K562 (cell line): ENCODE data around the gene NUDT14. TPM values are rescaled to one million over a fixed set of nuclear protein-coding genes. Genes with fewer than 3 reads are reported as not detected.

Source experiments
- ATAC-seq: fragments of 200-7000 bp; cut with Tn5 transposase; 3 replicates; pipeline ENCODE4 v1.9.1; 2020; ENCODE audit warnings: moderate library complexity
- BruUV-seq: library from RNA; stranded (reverse); fragments of 400-500 nt; replicated peaks from 2 replicates; lab custom pipeline; 2021; lab: Mats Ljungman, UMichigan
- CTCF ChIA-PET: fragments of 300-600 bp; formaldehyde crosslinking; extraction: SDS; loops from one replicate; lab custom pipeline; 2021; ENCODE audit warnings: low intra/inter-chr PET ratio; lab: Yijun Ruan, JAX
- POLR2A ChIA-PET: fragments of 300-600, 350-650 bp; sonication (Branson Sonifier 250); formaldehyde crosslinking; extraction: SDS; loops from one replicate; lab custom pipeline; 2021; ENCODE audit warnings: antibody characterized with exemption, inconsistent platforms; lab: Yijun Ruan, JAX
- DNase-seq, 4 experiments: peaks; one replicate each; pipeline versions ENCODE4 v3.0.0 to v3.0.0-alpha.2; 2011 to 2018; ENCODE audit warnings: low spot score in 3 of 4, mixed read lengths in 3 of 4; ENCODE audit errors: extremely low read depth in 1 of 4
- FAIRE-seq: peaks from 2 replicates; lab custom pipeline; 2011; peaks lifted over from hg19 to GRCh38; lab: Jason Lieb, UNC
- H2AFZ ChIP-seq: 2 replicates; pipeline ENCODE4 v1.6.0; 2011; ENCODE audit warnings: low read depth, low read length, control low read depth, inconsistent platforms
- H3K27ac ChIP-seq: fragments of 200-600 bp; 3 replicates; pipeline ENCODE4 v1.8.0; 2011; ENCODE audit warnings: low read depth, mild to moderate bottlenecking, control low read depth, inconsistent platforms, low read length, moderate library complexity, mixed read lengths; ENCODE audit errors: extremely low read depth
- H3K27me3 ChIP-seq, 2 experiments: fragments of 300-600 bp in 1 of 2; 2 replicates in 1 of 2; 3 replicates in 1 of 2; pipeline versions ENCODE4 v1.6.0 to v1.8.0; 2011; ENCODE audit warnings: inconsistent platforms in 2 of 2, low read length in 2 of 2, mild to moderate bottlenecking in 1 of 2, mixed read lengths in 1 of 2, moderate library complexity in 1 of 2; ENCODE audit not compliant: control insufficient read depth in 2 of 2, insufficient read depth in 2 of 2
- H3K36me3 ChIP-seq: fragments of 300-600 bp; 3 replicates; pipeline ENCODE4 v1.8.0; 2011; ENCODE audit warnings: mild to moderate bottlenecking, low read length, inconsistent platforms; ENCODE audit not compliant: control insufficient read depth, insufficient read depth
- H3K4me1 ChIP-seq, 2 experiments: fragments of 200-600 bp in 1 of 2; replicated peaks in 1 of 2; 2 replicates in 1 of 2; 3 replicates in 1 of 2; pipeline versions ENCODE4 v1.5.1 to v1.8.0; 2011; ENCODE audit warnings: inconsistent platforms in 2 of 2, low read length in 2 of 2, mild to moderate bottlenecking in 1 of 2, mixed read lengths in 1 of 2, moderate library complexity in 1 of 2; ENCODE audit not compliant: control insufficient read depth in 2 of 2, insufficient read depth in 2 of 2
- H3K4me2 ChIP-seq: 2 replicates; pipeline ENCODE4 v1.6.1; 2011; ENCODE audit warnings: low read length, control low read depth, inconsistent platforms, mixed read lengths; ENCODE audit not compliant: insufficient read depth
- H3K4me3 ChIP-seq: fragments of 200-600 bp; sonication (generic), shearing (Covaris generic); 2 replicates; pipeline ENCODE4 v1.5.1; 2016; ENCODE audit warnings: control low read depth, inconsistent platforms
- H3K79me2 ChIP-seq: fragments of 200-600 bp; 3 replicates; pipeline ENCODE4 v1.8.0; 2011; ENCODE audit warnings: low read length, inconsistent platforms; ENCODE audit not compliant: control insufficient read depth, insufficient read depth
- H3K9ac ChIP-seq, 2 experiments: 2 replicates each; pipeline versions ENCODE4 v1.6.0 to v1.6.1; 2011; ENCODE audit warnings: low read depth in 2 of 2, low read length in 2 of 2, control low read depth in 1 of 2, inconsistent platforms in 1 of 2, mild to moderate bottlenecking in 1 of 2, mixed read lengths in 1 of 2; ENCODE audit not compliant: insufficient read depth in 1 of 2
- H3K9me1 ChIP-seq: one replicate; pipeline ENCODE4 v1.6.0; 2011; ENCODE audit warnings: inconsistent platforms, mild to moderate bottlenecking, low read length, moderate library complexity; ENCODE audit not compliant: control insufficient read depth, insufficient read depth
- H3K9me3 ChIP-seq: replicated peaks from 2 replicates; pipeline ENCODE4 v1.5.1; 2011; ENCODE audit warnings: low read depth, low read length, inconsistent platforms; ENCODE audit not compliant: control insufficient read depth, insufficient read depth
- H4K20me1 ChIP-seq: replicated peaks from 2 replicates; pipeline ENCODE4 v1.6.1; 2011; ENCODE audit warnings: low read length, inconsistent platforms, mixed read lengths; ENCODE audit not compliant: control insufficient read depth, insufficient read depth
- KDM5B ChIP-seq: fragments of 200-600 bp; sonication (generic); IDR thresholded peaks from 2 replicates; pipeline ENCODE4 v1.6.1; 2012; ENCODE audit warnings: low read depth, mild to moderate bottlenecking, moderate library complexity, low read length, control low read depth, inconsistent platforms; ENCODE audit not compliant: insufficient replicate concordance
- SIN3A ChIP-seq, 2 experiments: fragments of 150-350 bp in 1 of 2; IDR thresholded peaks; 2 replicates each; pipeline ENCODE4 v1.6.1; 2011 to 2016; ENCODE audit warnings: borderline replicate concordance in 2 of 2, low read depth in 2 of 2, low read length in 2 of 2, mild to moderate bottlenecking in 2 of 2, moderate library complexity in 2 of 2; ENCODE audit not compliant: control insufficient read depth in 1 of 2
- TAL1 ChIP-seq: fragments of 450-650 bp; IDR thresholded peaks from 2 replicates; pipeline ENCODE4 v1.6.1; 2016; ENCODE audit warnings: mild to moderate bottlenecking
- WGBS: fragments of 100-300 bp; shearing (Covaris generic); methylation state at CpG from one replicate; pipeline ENCODE4 v1.1.6; 2016; ENCODE audit warnings: low coverage, mixed read lengths; ENCODE audit not compliant: insufficient coverage; ENCODE audit errors: missing lambda C conversion rate; 5-methylcytosine and 5-hydroxymethylcytosine counted together
- in situ Hi-C: fragments of 300-500 bp; cut with MboI; formaldehyde crosslinking; loops from 4 replicates; pipeline ENCODE4 v1.15.0; 2018; ENCODE audit warnings: inconsistent platforms, mixed read lengths
- intact Hi-C: fragments of 100-400 bp; cut with micrococcal nuclease; formaldehyde crosslinking; loops from 2 replicates; pipeline ENCODE4 v1.14.2; 2022
- polyA plus RNA-seq, 8 experiments: library from polyadenylated mRNA; depleted of rRNA in 4 of 8; stranded (reverse) in 5 of 8; unstranded in 3 of 8; fragments of >200 nt; fragmentation: Nextera tagmentation in 2 of 8; fragmentation: Illumina TruSeq in 1 of 8; extraction: Ambion mirVana in 2 of 8; extraction: Trizol in 1 of 8; gene quantifications; 2 replicates each; pipeline versions ENCODE4 v1.2.1 to v1.2.3, GENCODE V29; 2011 to 2014; ENCODE audit warnings: inconsistent platforms in 1 of 8, missing spikeins in 1 of 8
- total RNA-seq, 7 experiments: library from RNA; depleted of rRNA in 6 of 7; stranded (reverse); fragments of >200 nt in 6 of 7; fragmentation: Illumina TruSeq in 2 of 7; extraction: Trizol in 2 of 7; gene quantifications; 2 replicates each; pipeline versions ENCODE4 v1.2.1 to v1.2.3, GENCODE V29; 2011 to 2021; ENCODE audit warnings: low replicate concordance in 1 of 7

Gene NUDT14
- total and polyA plus RNA-seq, 9 of the 15 experiments (the other 6 are each of a cell fraction or from before 2014, with no cell fraction given) = 0.14 to 16.3 (median 8.2) TPM

GRCh38 chr14:105146976-105147635, 34.0 kb downstream of the NUDT14 start:
- POLR2A ChIA-PET = interaction anchor here (0.5 kb wide), 1 partner anchor 19 kb away, joined by 3 read pairs; no protein-coding TSS in a partner anchor
- H3K36me3 ChIP-seq = peaks cover 45% of the 10 kb centered on the region; the same call in 1 of the 3 replicates
- WGBS = 99% methylated on average over 9 of the region's 22 CpGs
- intact Hi-C loops = no loop called here
- no peaks in the 10 kb centered on the region for H3K9me3 ChIP-seq
- no TSS peak for BruUV-seq
- no peak overlapping the region for H2AFZ ChIP-seq
- no peak overlapping the region for H3K4me2 ChIP-seq
- no peak overlapping the region for H3K27ac ChIP-seq
- peaks cover 0 to 4% of the 10 kb centered on the region in 2 experiments; a peak in 1 of 5 replicates for H3K4me1 ChIP-seq
- no peaks in the 10 kb centered on the region for H4K20me1 ChIP-seq
- H3K9ac ChIP-seq = no peak overlapping the region
- CTCF ChIA-PET = no interaction called here
- ATAC-seq (no peak), FAIRE-seq (no peak), DNase-seq (no peak)
- H3K4me3 ChIP-seq = no peak overlapping the region
- no peaks in the 10 kb centered on the region for H3K9me1 ChIP-seq
- in situ Hi-C loops = no loop called here
- no peaks in the 10 kb centered on the region for H3K27me3 ChIP-seq
- TF ChIP-seq TAL1 (no peak), KDM5B (no peak), SIN3A (IDR thresholded peaks at IDR 0.05; ENCODE audit: borderline replicate concordance in 2 of 2, control insufficient read depth in 1 of 2, low read depth in 2 of 2, low read length in 2 of 2) (no peak)
- no peaks in the 10 kb centered on the region for H3K79me2 ChIP-seq
